ENCODE data around the gene PIP5K1B. TPM values are rescaled to one million over a fixed set of nuclear protein-coding genes. Genes with fewer than 3 reads are reported as not detected.

Gene PIP5K1B
- total and polyA plus RNA-seq, 4 experiments from 2014 or later, result 0.12 to 0.25 TPM; not detected in 2

DNA sequence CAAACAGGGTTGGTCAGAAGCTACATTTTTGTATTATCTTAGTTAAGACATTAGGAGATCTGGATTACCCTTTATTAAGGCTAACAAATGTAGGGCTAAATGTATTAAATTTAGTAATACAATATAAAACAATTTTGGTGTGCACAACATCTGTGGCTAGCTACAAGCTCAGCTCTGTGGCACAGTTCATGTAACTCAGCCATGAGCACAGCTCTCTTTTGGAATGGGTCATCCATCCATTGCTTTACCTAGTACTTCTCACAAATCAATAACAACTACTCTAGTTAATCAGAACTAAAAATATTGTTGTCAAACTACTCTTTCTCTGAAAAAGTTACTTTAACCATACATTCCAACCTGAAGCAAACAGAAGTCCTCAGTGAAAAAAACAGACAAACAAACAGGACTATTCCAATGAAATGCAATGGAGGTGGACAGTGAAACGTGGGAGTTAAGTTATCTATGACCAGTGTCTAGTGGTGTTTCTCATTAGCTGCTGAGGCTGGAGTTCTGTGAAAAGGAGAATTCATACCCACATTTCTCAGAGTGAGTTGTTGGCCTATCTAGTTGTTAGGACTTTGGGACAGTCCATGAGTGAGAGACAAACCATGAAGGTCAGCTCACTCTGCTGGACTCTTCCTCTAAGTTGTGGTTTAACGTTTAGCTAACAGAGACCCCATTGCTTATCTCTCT lies 55.1 kb downstream of the PIP5K1B start:
- POLR2A ChIA-PET (ENCODE audit: partially characterized antibody), result no interaction called here
- no peaks in the 10 kb centered on the region for H3K4me1 Mint-ChIP-seq
- CTCF ChIA-PET (ENCODE audit: partially characterized antibody), result no interaction called here
- peaks cover 3 to 18% (median 14%) of the 10 kb centered on the region in 8 donors for H3K9me3 Mint-ChIP-seq
- H3K27ac Mint-ChIP-seq, result no peak overlapping the region
- H3K27me3 ChIP-seq (ENCODE audit: insufficient read depth, low read length), result no peaks in the 10 kb centered on the region
- no peaks in the 10 kb centered on the region for H3K36me3 ChIP-seq (ENCODE audit: insufficient read depth, low read length)
- no peaks in the 10 kb centered on the region for H3K4me1 ChIP-seq (ENCODE audit: insufficient read depth, low read length)
- no peak overlapping the region for H3K4me3 ChIP-seq (ENCODE audit: low read length in 2 of 2)
- H3K27me3 Mint-ChIP-seq, result peaks cover 20 to 24% of the 10 kb centered on the region in 2 donors
- DNase-seq, result no peak
- H3K36me3 Mint-ChIP-seq, result peaks cover 0 to 5% of the 10 kb centered on the region in 2 donors
- H3K4me3 Mint-ChIP-seq, result no peak overlapping the region
- intact Hi-C loops (cut with micrococcal nuclease), result no loop called here
- H3K9me3 ChIP-seq (ENCODE audit: control insufficient read depth in 1 of 2, low read length in 2 of 2), result no peaks in the 10 kb centered on the region
- no peak overlapping the region for H3K27ac ChIP-seq (ENCODE audit: low read depth, low read length)

DNA sequence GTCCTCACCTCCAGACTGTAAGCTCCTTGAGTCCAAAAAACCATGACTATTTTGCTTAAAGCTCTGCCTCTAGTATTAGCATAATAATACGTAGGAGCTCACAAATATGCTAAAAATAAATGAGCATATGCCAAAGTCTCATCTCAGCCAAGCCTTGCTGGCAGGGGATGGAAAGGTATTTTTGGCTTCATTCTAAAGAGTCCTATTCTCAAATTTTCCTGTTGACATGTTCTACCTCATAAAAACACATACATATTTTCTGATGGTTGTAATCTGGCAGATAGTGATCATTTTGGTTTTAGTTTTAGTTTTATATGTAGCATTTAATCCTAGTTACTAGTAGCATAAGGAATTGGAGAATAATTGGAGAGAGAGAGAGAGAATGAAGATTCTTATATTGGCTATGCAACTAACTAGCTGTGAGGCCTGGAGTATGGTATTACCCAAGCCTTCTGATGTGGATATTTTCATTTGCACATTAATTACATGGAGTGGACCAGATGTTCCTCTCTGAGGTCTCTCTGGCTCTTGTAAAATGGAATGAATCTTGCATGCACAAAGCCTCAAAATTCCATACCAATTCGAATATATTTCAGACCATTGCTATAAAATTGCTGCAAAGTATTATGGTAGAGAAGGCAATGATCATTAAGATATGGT lies 55.8 kb downstream of the PIP5K1B start:
- no peaks in the 10 kb centered on the region for H3K36me3 ChIP-seq (ENCODE audit: insufficient read depth, low read length)
- H3K27me3 ChIP-seq (ENCODE audit: insufficient read depth, low read length), result no peaks in the 10 kb centered on the region
- no peaks in the 10 kb centered on the region for H3K9me3 ChIP-seq (ENCODE audit: control insufficient read depth in 1 of 2, low read length in 2 of 2)
- no peaks in the 10 kb centered on the region for H3K4me1 ChIP-seq (ENCODE audit: insufficient read depth, low read length)
- Mint-ChIP-seq H3K4me3 (no peak overlapping the region), H3K4me1 (no peaks in the 10 kb centered on the region), H3K9me3 (peaks cover 3 to 18% (median 14%) of the 10 kb centered on the region in 8 donors), H3K27me3 (peaks cover 17 to 21% of the 10 kb centered on the region in 2 donors), H3K27ac (no peak overlapping the region), H3K36me3 (peaks cover 0 to 5% of the 10 kb centered on the region in 2 donors)
- no peak overlapping the region for H3K27ac ChIP-seq (ENCODE audit: low read depth, low read length)
- no peak overlapping the region for H3K4me3 ChIP-seq (ENCODE audit: low read length in 2 of 2)
- intact Hi-C loops (cut with micrococcal nuclease), result no loop called here
- no peak for DNase-seq
- ChIA-PET POLR2A (ENCODE audit: partially characterized antibody) (no interaction called here), CTCF (ENCODE audit: partially characterized antibody) (no interaction called here)

DNA sequence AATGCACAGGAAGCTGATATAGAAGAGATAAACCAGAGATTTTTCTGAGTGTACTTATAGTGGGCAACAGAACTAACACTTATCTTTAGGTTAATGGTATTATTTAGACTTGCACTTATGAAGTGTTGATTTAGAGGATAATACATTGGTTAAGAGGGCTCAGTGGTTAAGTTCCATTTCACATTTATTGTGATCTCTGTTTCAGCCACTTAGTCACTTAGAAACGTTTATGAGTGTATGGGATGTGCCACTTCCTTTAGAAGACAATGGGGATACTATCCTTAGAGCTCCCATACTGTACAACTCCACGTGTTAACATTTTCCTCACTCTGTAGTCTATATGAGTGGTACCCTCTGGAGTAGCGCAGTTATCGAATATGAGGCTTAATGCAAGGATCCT lies 57.5 kb downstream of the PIP5K1B start:
- H3K36me3 ChIP-seq (ENCODE audit: insufficient read depth, low read length), result no peaks in the 10 kb centered on the region
- no peak overlapping the region for H3K27ac Mint-ChIP-seq
- no peak for DNase-seq
- H3K36me3 Mint-ChIP-seq, result peaks cover 0 to 5% of the 10 kb centered on the region in 2 donors
- peaks cover 3 to 18% (median 14%) of the 10 kb centered on the region in 8 donors for H3K9me3 Mint-ChIP-seq
- CTCF ChIA-PET (ENCODE audit: partially characterized antibody), result interaction anchor here (0.9 to 1.3 kb wide), 2 partner anchors 17 to 19 kb away, joined by 3 to 6 read pairs; a partner anchor contains a TSS
- no peaks in the 10 kb centered on the region for H3K4me1 ChIP-seq (ENCODE audit: insufficient read depth, low read length)
- no peak overlapping the region for H3K4me3 Mint-ChIP-seq
- no peaks in the 10 kb centered on the region for H3K4me1 Mint-ChIP-seq
- H3K27me3 Mint-ChIP-seq, result peaks cover 17 to 21% of the 10 kb centered on the region in 2 donors
- H3K4me3 ChIP-seq (ENCODE audit: low read length in 2 of 2), result no peak overlapping the region
- H3K27ac ChIP-seq (ENCODE audit: low read depth, low read length), result no peak overlapping the region
- POLR2A ChIA-PET (ENCODE audit: partially characterized antibody), result no interaction called here
- H3K9me3 ChIP-seq (ENCODE audit: control insufficient read depth in 1 of 2, low read length in 2 of 2), result no peaks in the 10 kb centered on the region
- intact Hi-C loops (cut with micrococcal nuclease), result no loop called here
- H3K27me3 ChIP-seq (ENCODE audit: insufficient read depth, low read length), result no peaks in the 10 kb centered on the region

DNA sequence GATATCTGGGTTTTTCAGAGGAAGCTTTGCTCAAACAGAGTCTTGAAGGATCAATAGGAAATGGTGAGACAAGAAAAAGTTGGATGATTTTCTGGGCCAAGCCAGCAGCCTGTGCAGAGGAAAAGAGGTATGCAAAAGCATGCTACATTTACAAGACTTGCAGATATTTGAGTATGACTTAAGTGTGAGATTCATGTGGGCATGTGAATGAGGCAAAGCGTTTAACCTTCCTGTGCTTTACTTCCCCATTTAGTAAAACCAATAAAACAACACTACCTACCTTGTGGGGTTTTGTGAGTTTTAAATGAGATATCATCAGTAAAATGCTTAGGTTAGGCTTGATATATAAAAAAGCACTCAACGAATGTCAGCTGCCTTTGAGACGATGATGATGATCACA lies 58.1 kb downstream of the PIP5K1B start:
- H3K27me3 Mint-ChIP-seq, result peaks cover 15 to 21% of the 10 kb centered on the region in 2 donors
- POLR2A ChIA-PET (ENCODE audit: partially characterized antibody), result no interaction called here
- peaks cover 3 to 14% (median 12%) of the 10 kb centered on the region in 8 donors for H3K9me3 Mint-ChIP-seq
- no peaks in the 10 kb centered on the region for H3K4me1 Mint-ChIP-seq
- Histone ChIP-seq H3K27ac (ENCODE audit: low read depth, low read length) (no peak overlapping the region), H3K36me3 (ENCODE audit: insufficient read depth, low read length) (no peaks in the 10 kb centered on the region), H3K4me1 (ENCODE audit: insufficient read depth, low read length) (no peaks in the 10 kb centered on the region), H3K27me3 (ENCODE audit: insufficient read depth, low read length) (no peaks in the 10 kb centered on the region), H3K4me3 (ENCODE audit: low read length in 2 of 2) (no peak overlapping the region), H3K9me3 (ENCODE audit: control insufficient read depth in 1 of 2, low read length in 2 of 2) (no peaks in the 10 kb centered on the region)
- CTCF ChIA-PET (ENCODE audit: partially characterized antibody), result interaction anchor here (1.0 kb wide), 1 partner anchor 17 kb away, joined by 3 read pairs; a partner anchor contains a TSS
- no peak overlapping the region for H3K27ac Mint-ChIP-seq
- no peak for DNase-seq
- intact Hi-C loops (cut with micrococcal nuclease), result no loop called here
- peaks cover 0 to 5% of the 10 kb centered on the region in 2 donors for H3K36me3 Mint-ChIP-seq
- no peak overlapping the region for H3K4me3 Mint-ChIP-seq

DNA sequence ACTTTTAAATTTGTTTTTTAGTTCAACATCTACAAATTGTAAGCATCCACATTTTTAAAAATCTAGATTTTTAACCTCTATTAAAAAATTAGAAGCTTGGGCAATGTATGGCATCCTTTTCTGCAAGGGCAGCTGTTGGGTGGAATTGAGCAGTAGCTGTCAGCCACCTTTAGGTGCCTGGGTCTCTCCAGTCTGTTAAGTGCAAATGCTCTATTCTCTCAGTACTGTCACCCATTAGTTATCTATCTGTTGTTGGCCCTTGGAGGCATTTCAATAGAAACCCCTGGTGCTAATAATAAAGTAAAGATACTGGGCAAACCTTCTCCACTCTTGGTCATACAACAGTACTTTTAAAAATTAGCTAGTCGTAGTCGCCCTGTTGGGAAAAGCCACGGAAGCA lies 63.6 kb downstream of the PIP5K1B start:
- Histone ChIP-seq H3K27me3 (ENCODE audit: insufficient read depth, low read length) (no peaks in the 10 kb centered on the region), H3K9me3 (ENCODE audit: control insufficient read depth in 1 of 2, low read length in 2 of 2) (no peaks in the 10 kb centered on the region), H3K4me3 (ENCODE audit: low read length in 2 of 2) (no peak overlapping the region), H3K4me1 (ENCODE audit: insufficient read depth, low read length) (no peaks in the 10 kb centered on the region), H3K36me3 (ENCODE audit: insufficient read depth, low read length) (no peaks in the 10 kb centered on the region), H3K27ac (ENCODE audit: low read depth, low read length) (no peak overlapping the region)
- Mint-ChIP-seq H3K27me3 (peaks cover 3 to 12% of the 10 kb centered on the region in 2 donors), H3K27ac (no peak overlapping the region), H3K4me1 (no peaks in the 10 kb centered on the region), H3K4me3 (no peak overlapping the region), H3K9me3 (no peaks in the 10 kb centered on the region), H3K36me3 (no peaks in the 10 kb centered on the region)
- POLR2A ChIA-PET (ENCODE audit: partially characterized antibody), result interaction anchor here (1.2 kb wide), 1 partner anchor 11 kb away, joined by 3 read pairs; no protein-coding TSS in a partner anchor
- intact Hi-C loops (cut with micrococcal nuclease), result no loop called here
- CTCF ChIA-PET (ENCODE audit: partially characterized antibody), result no interaction called here
- DNase-seq, result no peak

DNA sequence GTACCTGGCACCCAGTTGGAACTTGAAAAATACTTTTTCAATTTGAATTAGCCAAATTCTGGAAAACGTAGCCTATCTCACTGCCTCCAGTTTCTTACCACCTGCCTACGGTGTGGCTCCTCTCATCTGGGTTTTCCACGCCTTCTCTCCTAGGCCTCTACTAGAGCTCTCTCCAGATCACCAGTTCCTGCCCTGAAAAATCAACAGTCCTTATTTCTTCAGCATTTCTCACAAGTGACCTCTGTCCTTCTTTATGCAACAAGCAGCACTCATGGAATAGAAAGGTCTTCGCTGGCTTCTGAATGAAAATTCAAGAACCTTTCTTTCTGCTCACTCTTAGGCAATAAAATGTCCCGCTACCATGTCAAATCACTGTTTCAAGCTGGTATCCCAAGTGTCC lies 64.8 kb downstream of the PIP5K1B start:
- Mint-ChIP-seq H3K27me3 (peaks cover 3 to 12% of the 10 kb centered on the region in 2 donors), H3K4me3 (no peak overlapping the region), H3K27ac (no peak overlapping the region), H3K9me3 (no peaks in the 10 kb centered on the region), H3K36me3 (no peaks in the 10 kb centered on the region), H3K4me1 (no peaks in the 10 kb centered on the region)
- Histone ChIP-seq H3K4me1 (ENCODE audit: insufficient read depth, low read length) (no peaks in the 10 kb centered on the region), H3K36me3 (ENCODE audit: insufficient read depth, low read length) (no peaks in the 10 kb centered on the region), H3K27ac (ENCODE audit: low read depth, low read length) (no peak overlapping the region), H3K9me3 (ENCODE audit: control insufficient read depth in 1 of 2, low read length in 2 of 2) (no peaks in the 10 kb centered on the region), H3K4me3 (ENCODE audit: low read length in 2 of 2) (no peak overlapping the region), H3K27me3 (ENCODE audit: insufficient read depth, low read length) (no peaks in the 10 kb centered on the region)
- intact Hi-C loops (cut with micrococcal nuclease), result no loop called here
- no peak for DNase-seq
- POLR2A ChIA-PET (ENCODE audit: partially characterized antibody), result no interaction called here
- CTCF ChIA-PET (ENCODE audit: partially characterized antibody), result interaction anchor here (1.0 kb wide), 1 partner anchor 10 kb away, joined by 3 read pairs; a partner anchor contains a TSS

DNA sequence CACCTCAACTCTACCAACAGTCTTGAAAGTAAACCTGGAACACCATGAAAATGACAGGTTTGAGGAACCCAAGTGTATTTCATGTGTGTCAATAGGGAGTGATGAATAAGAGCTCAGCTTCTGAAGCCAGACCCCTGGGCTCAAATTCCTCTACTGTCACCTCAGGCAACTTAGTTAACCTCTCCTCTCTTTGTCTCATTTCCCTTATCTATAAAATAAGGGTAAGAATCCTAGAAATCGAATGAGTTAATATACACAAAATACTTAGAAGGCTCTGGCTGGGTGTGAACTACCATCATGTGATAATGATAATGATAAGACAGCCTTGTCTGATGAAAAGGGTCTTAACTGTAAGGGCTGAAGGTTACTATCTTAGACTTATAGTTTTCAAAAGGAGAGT lies 66.3 kb downstream of the PIP5K1B start:
- ChIA-PET CTCF (ENCODE audit: partially characterized antibody) (no interaction called here), POLR2A (ENCODE audit: partially characterized antibody) (no interaction called here)
- Histone ChIP-seq H3K36me3 (ENCODE audit: insufficient read depth, low read length) (no peaks in the 10 kb centered on the region), H3K27ac (ENCODE audit: low read depth, low read length) (no peak overlapping the region), H3K27me3 (ENCODE audit: insufficient read depth, low read length) (no peaks in the 10 kb centered on the region), H3K4me3 (ENCODE audit: low read length in 2 of 2) (no peak overlapping the region), H3K4me1 (ENCODE audit: insufficient read depth, low read length) (no peaks in the 10 kb centered on the region), H3K9me3 (ENCODE audit: control insufficient read depth in 1 of 2, low read length in 2 of 2) (no peaks in the 10 kb centered on the region)
- no peaks in the 10 kb centered on the region for H3K36me3 Mint-ChIP-seq
- intact Hi-C loops (cut with micrococcal nuclease), result no loop called here
- no peak for DNase-seq
- peaks cover 6 to 16% of the 10 kb centered on the region in 2 donors for H3K27me3 Mint-ChIP-seq
- no peaks in the 10 kb centered on the region for H3K9me3 Mint-ChIP-seq
- H3K4me3 Mint-ChIP-seq, result no peak overlapping the region
- H3K4me1 Mint-ChIP-seq, result no peaks in the 10 kb centered on the region
- H3K27ac Mint-ChIP-seq, result no peak overlapping the region

Data from CD4-positive, alpha-beta memory T cell (primary cell).